Left colon (tissue), 2 donors: ENCODE data around the gene ZNF784. TPM values are rescaled to one million over a fixed set of nuclear protein-coding genes. Genes with fewer than 3 reads are reported as not detected.

ENCODE experiments used
- ATAC-seq: fragments of 200-7000 bp; cut with Tn5 transposase; one replicate; pipeline ENCODE4 v1.9.1; 2020; ENCODE audit warnings: mild to moderate bottlenecking, moderate library complexity
- DNase-seq, 2 donors: peaks; one replicate each; pipeline ENCODE4 v3.0.0-alpha.2; 2020
- intact Hi-C, 2 donors: fragments of 100-400 bp; cut with DNase I in 1 of 2; cut with micrococcal nuclease in 1 of 2; formaldehyde crosslinking; loops; one replicate each; pipeline versions ENCODE4 v1.11.2 to v1.14.0; 2022; cut with DNase I, micrococcal nuclease
- total RNA-seq, 2 donors: library from RNA; stranded (reverse); fragmentation: NEBNext Ultra II Directional; extraction: Animal tissue kit (Norgen Biotek cat#: 25700); gene quantifications; one replicate each; pipeline ENCODE4 v1.2.1, GENCODE V29; 2021
- donor health status: DM: no; HTN: no; CAD: no.
- donor health status: DM: yes; HTN: yes; CAD: no.

Gene ZNF784
- total RNA-seq, 2 donors from 2014 or later: 8.6 to 11.6 TPM

DNA sequence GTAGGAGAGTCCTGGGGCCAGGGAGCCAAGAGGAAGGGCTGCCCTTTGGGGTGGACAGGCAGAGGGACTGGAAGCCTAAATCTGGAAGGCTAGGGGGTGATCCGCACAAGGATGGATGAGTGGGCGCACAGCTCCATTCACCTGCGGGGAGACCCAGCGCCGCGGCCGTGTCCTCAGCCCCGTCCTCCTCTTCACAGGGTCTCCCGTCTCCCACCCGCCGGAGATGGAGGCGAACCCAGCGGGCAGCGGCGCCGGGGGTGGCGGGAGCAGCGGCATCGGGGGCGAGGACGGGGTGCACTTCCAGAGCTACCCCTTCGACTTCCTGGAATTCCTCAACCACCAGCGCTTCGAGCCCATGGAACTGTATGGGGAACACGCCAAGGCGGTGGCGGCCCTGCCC, 11.0 kb downstream of the ZNF784 start:
- intact Hi-C loops: no loop called here
- ATAC-seq (no peak), DNase-seq (no peak)

GRCh38 chr19:55611983-55612645, 12.3 kb downstream of the ZNF784 start:
- ATAC-seq: no peak
- intact Hi-C loops: no loop called here
- no peak for DNase-seq

DNA sequence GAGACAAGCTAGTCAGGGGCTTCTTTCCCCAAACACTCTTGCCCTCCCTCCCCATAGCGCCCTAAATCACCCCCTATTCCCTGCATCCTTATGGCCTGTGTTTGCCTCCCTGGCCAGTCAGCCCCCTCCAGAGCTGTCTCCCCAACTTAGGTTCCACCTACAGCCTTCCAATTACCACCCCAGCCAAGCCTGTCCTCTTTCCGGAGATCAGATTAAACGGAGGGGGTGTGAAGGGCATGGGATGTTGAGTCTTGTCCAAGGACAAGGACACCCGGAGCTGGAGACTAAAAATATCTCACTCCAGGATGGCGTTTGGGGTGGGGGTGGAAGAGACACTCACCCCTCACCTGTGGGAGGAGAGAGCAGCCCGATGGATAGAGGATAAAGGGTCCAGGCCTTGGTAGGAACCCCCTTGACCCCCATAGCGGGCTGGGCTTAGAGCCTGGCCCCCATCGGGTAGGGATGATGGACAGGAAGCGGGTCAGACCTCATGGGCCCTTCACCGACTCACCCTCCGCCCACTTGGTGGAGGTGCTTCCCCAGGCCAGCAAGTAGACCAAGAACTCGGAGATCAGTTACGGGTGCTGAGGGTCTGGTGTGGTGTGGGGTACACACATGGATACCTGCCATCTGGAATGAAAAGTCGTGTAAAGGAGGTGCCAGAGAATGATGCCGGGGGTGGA, 12.9 kb downstream of the ZNF784 start:
- ATAC-seq: peak; percentile 10
- intact Hi-C loops: no loop called here
- DNase-seq: no peak

GRCh38 chr19:55609326-55609725, 15.0 kb downstream of the ZNF784 start:
- intact Hi-C loops: loop anchor here in 1 of 2 donors (10.0 kb wide), 1 partner anchor 95 kb away; no protein-coding TSS in a partner anchor
- DNase-seq (no peak), ATAC-seq (no peak)

- DNase-seq (no peak), ATAC-seq (no peak)
- intact Hi-C loops: loop anchor here in 1 of 2 donors (10.0 kb wide), 1 partner anchor 92 kb away; no protein-coding TSS in a partner anchor
These were observed 17.5 kb downstream of the ZNF784 start for GRCh38 chr19:55606817-55607216.

- DNase-seq: no peak
- intact Hi-C loops: loop anchor here in 1 of 2 donors (10.0 kb wide), 1 partner anchor 92 kb away; no protein-coding TSS in a partner anchor
- no peak for ATAC-seq
These were observed 17.9 kb downstream of the ZNF784 start for GRCh38 chr19:55606471-55606787.

DNA sequence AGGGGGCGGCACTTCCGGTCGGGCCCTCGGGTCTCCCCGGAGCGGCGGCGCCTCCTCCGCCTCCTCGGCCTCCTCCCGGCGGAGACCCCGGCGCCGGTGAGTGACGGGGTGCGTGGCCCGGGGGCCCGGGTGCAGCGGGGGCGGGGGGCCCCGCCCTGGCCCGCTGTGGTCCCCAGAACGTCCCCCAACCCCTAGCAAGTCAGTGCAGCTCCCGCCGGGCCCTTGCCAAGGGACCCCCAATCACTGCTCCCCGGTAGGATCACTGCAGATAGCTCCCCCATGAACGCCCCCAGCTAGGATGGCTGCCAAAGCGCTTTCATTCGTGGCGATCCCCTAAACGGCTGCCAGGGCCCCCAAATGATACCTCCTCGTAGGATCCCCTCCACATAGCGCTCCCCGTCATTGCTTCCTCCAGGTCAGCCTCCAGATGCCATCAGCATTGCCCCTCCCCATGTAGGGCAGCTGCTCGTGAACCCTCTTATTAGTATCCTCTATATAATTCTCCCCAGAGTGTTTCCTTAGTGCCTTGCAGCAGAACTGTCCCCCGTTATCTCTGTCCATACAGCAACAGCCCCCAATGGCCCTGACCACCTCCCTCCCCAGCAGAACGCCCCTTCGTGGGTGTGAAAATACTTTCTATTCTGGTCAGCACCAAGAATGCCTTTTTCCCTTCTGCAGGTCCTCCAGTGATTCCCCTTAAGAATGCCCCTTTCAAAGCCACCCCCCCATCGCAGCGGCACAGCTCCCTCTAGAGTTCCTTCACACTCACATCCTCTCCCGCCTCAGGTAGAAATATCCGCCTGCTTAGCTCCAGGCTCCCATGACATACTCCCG, 18.5 kb downstream of the ZNF784 start, which contains the start of gene ZNF865:
ZNF865 (plus strand) TSS at position 11 of the 834 bp plus-strand sequence. CDS start 7,972 bp downstream, outside the sequence.
- intact Hi-C loops: loop anchor here in 1 of 2 donors (10.0 kb wide), 1 partner anchor 91 kb away; no protein-coding TSS in a partner anchor
- peak; percentile 78 to 82 for DNase-seq
- peak; percentile 62 for ATAC-seq

DNA sequence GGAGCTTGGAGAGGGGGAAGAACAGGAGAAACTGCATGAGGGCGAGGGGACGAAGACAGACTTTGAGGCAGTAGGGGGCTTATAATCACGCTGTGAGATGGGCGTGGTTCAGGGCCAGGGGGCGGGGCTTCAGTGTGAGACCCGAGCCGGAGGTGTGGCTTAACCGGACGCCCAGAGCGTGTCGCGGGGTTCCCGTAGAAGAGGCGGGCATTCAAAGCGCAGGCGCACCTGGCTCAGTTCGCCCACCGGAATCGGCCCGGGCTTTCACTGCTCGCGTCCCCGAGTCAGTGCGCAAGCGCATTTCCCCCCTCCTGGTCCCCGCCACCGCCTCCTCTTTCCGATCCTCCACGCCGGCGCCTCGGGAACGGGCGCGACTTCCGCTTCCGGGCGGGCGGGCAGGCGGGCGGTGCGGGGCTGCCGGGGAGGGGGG, 19.1 kb downstream of the ZNF784 start:
- intact Hi-C loops: loop anchor here in 1 of 2 donors (10.0 kb wide), 1 partner anchor 90 kb away; no protein-coding TSS in a partner anchor
- ATAC-seq (peak; percentile 82), DNase-seq (peak; percentile 98)

DNA sequence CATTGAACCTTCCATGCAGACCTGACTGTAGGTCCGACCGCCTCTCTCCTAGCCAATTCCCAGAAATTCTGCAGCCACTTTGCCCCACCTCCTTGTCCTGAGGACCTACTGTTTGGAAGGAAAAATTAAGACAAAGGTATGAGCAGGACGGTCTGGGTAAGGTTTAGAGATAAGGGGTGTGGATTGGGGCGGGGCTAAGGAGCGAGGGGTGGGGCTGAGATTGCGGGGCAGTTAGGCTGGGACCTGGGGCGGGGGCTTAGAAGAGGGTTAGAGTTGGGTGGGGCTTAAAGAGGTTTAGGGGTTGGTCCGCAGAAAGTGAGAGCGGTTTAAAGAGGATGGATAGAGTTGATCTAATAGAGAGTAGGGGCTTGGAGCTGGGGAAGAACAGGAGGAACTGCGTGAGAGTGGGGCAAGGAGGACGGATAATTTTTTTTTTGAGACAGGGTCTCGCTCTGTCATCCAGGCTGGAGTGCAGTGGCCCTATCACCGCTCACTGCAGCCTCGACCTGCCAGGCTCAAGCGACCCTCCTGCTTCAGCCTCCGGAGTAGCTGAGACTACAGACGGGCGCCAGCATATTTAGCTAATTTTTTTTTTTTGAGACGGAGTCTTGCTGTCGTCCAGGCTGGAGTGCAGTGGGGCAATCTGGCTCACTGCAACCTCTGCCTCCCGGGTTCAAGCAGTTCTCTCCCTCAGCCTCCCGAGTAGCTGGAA, 20.6 kb downstream of the ZNF784 start:
- ATAC-seq (no peak), DNase-seq (peak; percentile 33 to 41)
- intact Hi-C loops: loop anchor here in 1 of 2 donors (10.0 kb wide), 1 partner anchor 89 kb away; no protein-coding TSS in a partner anchor

- ATAC-seq (no peak), DNase-seq (no peak)
- intact Hi-C loops: loop anchor here in 1 of 2 donors (10.0 kb wide), 1 partner anchor 88 kb away; no protein-coding TSS in a partner anchor
These were observed 21.3 kb downstream of the ZNF784 start for GRCh38 chr19:55603115-55603514.

DNA sequence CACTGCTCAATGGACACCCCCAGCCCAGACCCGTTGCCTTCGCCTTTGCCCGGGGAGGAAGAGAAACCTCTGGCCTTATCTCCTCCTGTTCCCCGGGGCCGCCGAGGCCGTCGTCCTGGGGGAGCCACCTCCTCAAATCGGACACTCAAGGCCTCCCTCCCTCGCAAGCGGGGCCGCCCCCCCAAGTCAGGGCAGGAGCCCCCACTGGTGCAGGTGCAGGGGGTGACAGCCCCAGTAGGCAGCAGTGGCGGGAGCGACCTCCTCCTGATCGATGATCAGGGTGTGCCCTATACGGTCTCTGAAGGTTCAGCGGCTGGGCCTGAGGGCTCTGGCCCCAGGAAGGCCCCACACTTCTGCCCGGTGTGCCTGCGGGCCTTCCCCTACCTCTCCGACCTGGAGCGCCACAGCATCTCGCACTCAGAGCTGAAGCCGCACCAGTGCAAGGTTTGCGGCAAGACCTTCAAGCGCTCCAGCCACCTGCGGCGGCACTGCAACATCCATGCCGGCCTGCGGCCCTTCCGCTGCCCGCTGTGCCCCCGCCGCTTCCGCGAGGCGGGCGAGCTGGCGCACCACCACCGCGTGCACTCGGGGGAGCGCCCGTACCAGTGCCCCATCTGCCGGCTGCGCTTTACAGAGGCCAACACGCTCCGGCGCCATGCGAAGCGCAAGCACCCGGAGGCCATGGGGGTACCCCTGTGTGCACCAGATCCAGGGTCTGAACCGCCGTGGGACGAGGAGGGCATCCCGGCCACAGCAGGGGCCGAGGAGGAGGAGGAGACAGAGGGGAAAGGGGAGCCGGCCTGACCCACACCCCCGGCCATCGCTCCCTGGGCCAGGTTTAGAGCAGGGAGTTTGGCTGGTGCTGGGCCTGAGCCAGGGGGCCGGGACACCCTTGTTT, 22.0 kb downstream of the ZNF784 start:
- DNase-seq (peak in 1 of 2 donors; percentile 31), ATAC-seq (no peak)
- intact Hi-C loops: loop anchor here in 1 of 2 donors (10.0 kb wide), 1 partner anchor 88 kb away; no protein-coding TSS in a partner anchor

DNA sequence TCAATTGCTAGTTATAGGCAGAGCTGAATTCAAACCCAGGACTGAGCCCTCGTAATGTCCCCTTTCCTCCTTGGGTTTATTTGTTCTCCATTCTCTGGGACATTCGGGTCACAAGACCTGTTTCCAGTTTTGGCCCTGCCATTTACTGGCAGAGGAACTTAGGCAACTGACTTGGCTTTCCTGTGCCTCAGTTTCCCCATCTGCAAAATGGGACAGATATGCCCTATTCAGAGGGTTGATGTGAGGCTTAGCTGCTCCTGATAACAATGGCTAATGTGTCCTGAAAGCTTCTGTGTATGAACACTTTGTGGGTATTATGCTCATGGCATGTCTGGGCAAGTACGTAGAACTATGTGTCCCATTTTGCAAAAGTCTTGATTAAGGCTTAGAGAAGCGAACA, 23.3 kb downstream of the ZNF784 start:
- no peak for ATAC-seq

GRCh38 chr19:55600662-55601028, 23.7 kb downstream of the ZNF784 start:
- ATAC-seq (no peak), DNase-seq (no peak)
- intact Hi-C loops: loop anchor here in 1 of 2 donors (10.0 kb wide), 1 partner anchor 86 kb away; no protein-coding TSS in a partner anchor

More for the DNA sequence above, 23.3 kb downstream of the ZNF784 start:
- intact Hi-C loops: loop anchor here in 1 of 2 donors (10.0 kb wide), 1 partner anchor 86 kb away; no protein-coding TSS in a partner anchor
- peak in 1 of 2 donors; percentile 33 for DNase-seq

DNA sequence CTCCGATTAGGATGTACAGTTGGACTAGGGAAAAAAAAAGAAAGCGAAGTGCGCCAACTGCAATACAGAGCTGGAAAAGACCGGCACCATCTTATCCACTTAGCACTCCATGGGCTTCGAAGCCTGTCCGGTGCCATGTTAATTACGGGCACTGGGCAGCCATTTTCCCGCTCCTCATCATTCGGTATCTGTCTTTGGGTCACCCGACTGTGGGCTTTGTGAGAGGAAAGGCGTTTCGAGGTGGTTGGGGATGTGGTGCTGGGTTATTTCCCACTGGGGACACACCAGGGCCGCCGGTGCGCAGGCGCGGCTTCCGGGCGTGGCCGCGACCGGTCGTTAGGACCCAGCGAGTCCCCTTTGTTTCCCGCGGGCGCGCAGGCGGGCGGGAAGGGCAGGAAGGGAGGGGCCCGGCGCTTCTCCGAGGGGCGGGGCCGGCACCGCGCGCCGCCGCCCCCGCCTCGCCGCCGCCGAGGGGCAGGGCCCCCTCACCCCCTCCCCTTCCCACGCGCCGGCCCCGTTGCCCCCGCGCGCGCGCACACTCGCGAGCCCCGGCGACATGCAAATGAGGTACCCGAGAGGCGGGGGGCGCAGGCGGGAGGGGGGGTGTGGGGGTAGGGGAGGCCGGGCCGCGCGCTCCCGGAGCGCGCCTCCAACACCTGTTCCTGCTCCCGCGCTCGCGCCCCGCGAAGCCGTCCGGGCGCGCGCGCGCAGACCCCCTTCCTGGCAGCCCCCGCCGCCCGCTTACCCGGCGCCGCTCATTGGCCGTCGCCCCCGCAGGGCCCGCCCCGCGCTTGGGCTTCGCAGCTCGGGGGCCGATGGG, 24.3 kb downstream of the ZNF784 start, which contains the start of gene ZNF524:
ZNF524 (plus strand) TSS at position 447 of the 820 bp plus-strand sequence. CDS start 1,825 bp downstream, outside the sequence.
- intact Hi-C loops: loop anchor here in 1 of 2 donors (10.0 kb wide), 1 partner anchor 85 kb away; no protein-coding TSS in a partner anchor
- ATAC-seq (peak; percentile 60), DNase-seq (peak; percentile 83 to 87)

GRCh38 chr19:55599468-55599841, 24.9 kb downstream of the ZNF784 start, which contains the start of gene FIZ1:
TSS of gene FIZ1 (minus strand) at chr19:55599517. CDS start at chr19:55597865, 1,652 bp downstream.
- peak; percentile 85 for ATAC-seq
- peak; percentile 97 to 98 for DNase-seq
- intact Hi-C loops: no loop called here
